ACC112 (cell line): Measurements from ENCODE around the gene ELK4.

ENCODE experiments used
- H2AFZ ChIP-seq: fragments of 200-600 bp; sonication (generic); one replicate; pipeline ENCODE4 v1.6.0; 2017; ENCODE audit warnings: antibody characterized with exemption, low read length; ENCODE audit not compliant: unreplicated experiment
- H3K27ac ChIP-seq: fragments of 200-600 bp; sonication (generic); 2 replicates; pipeline ENCODE4 v1.5.1; 2014; ENCODE audit warnings: low read depth, mild to moderate bottlenecking, antibody characterized with exemption, low read length, moderate library complexity
- H3K27me3 ChIP-seq: fragments of 200-600 bp; sonication (generic); 2 replicates; pipeline ENCODE4 v1.6.1; 2014; ENCODE audit warnings: mild to moderate bottlenecking, antibody characterized with exemption, low read length, moderate library complexity, mixed read lengths; ENCODE audit not compliant: insufficient read depth
- H3K36me3 ChIP-seq: fragments of 200-600 bp; sonication (generic); 2 replicates; pipeline ENCODE4 v1.6.1; 2016; ENCODE audit warnings: mild to moderate bottlenecking, antibody characterized with exemption, low read length, moderate library complexity, mixed read lengths; ENCODE audit not compliant: insufficient read depth
- H3K4me1 ChIP-seq: fragments of 200-600 bp; sonication (generic); one replicate; pipeline ENCODE4 v1.6.1; 2016; ENCODE audit warnings: low read length, mixed read lengths; ENCODE audit not compliant: insufficient read depth, unreplicated experiment, control insufficient read depth
- H3K4me3 ChIP-seq: fragments of 200-600 bp; sonication (generic); 2 replicates; pipeline ENCODE4 v1.5.1; 2014; ENCODE audit warnings: mild to moderate bottlenecking, low read depth, low read length
- H3K79me2 ChIP-seq: fragments of 200-600 bp; sonication (generic); one replicate; pipeline ENCODE4 v1.6.0; 2016; ENCODE audit warnings: low read length; ENCODE audit not compliant: control insufficient read depth, unreplicated experiment, insufficient read depth

Gene ELK4

GRCh38 chr1:205629751-205630150 is 2.1 kb downstream of the ELK4 start:
- Histone ChIP-seq H3K4me3 (peak overlapping the region; percentile 76), H3K36me3 (no peaks in the 10 kb centered on the region)

DNA sequence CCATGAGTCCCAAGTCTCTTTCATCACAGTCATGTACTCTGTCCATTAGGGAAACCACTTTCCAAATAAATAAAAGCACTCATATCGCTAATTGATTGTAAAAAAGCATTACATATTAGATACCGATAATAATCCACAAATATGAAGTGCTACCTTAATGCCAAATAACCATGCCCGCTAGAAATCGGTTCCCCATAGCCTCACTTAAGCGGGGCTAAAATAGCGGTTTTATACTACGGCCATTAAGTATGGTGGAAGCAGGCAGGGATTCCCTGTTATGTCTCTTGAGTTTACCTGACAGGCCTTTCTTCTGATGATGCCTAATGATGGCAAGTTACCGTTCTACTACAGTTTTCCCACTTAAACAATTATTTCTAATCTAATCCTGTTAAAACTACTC is 3.9 kb downstream of the ELK4 start:
- H3K27me3 ChIP-seq = no peaks in the 10 kb centered on the region
- H3K79me2 ChIP-seq = peaks cover 68% of the 10 kb centered on the region
- no peak overlapping the region for H2AFZ ChIP-seq
- no peaks in the 10 kb centered on the region for H3K36me3 ChIP-seq
- no peak overlapping the region for H3K4me3 ChIP-seq
- H3K27ac ChIP-seq = no peak overlapping the region
- H3K4me1 ChIP-seq = peaks cover 9% of the 10 kb centered on the region

More at GRCh38 chr1:205629751-205630150, 2.1 kb downstream of the ELK4 start:
- H2AFZ ChIP-seq = no peak overlapping the region
- H3K79me2 ChIP-seq = peaks cover 55% of the 10 kb centered on the region
- peaks cover 14% of the 10 kb centered on the region for H3K4me1 ChIP-seq
- H3K27ac ChIP-seq = peak overlapping the region; percentile 85
- H3K27me3 ChIP-seq = no peaks in the 10 kb centered on the region

GRCh38 chr1:205626216-205626615 is 5.6 kb downstream of the ELK4 start:
- no peak overlapping the region for H3K27ac ChIP-seq
- peaks cover 7% of the 10 kb centered on the region for H3K4me1 ChIP-seq
- no peaks in the 10 kb centered on the region for H3K36me3 ChIP-seq
- peaks cover 68% of the 10 kb centered on the region for H3K79me2 ChIP-seq
- H3K4me3 ChIP-seq = no peak overlapping the region
- H3K27me3 ChIP-seq = no peaks in the 10 kb centered on the region
- no peak overlapping the region for H2AFZ ChIP-seq

DNA sequence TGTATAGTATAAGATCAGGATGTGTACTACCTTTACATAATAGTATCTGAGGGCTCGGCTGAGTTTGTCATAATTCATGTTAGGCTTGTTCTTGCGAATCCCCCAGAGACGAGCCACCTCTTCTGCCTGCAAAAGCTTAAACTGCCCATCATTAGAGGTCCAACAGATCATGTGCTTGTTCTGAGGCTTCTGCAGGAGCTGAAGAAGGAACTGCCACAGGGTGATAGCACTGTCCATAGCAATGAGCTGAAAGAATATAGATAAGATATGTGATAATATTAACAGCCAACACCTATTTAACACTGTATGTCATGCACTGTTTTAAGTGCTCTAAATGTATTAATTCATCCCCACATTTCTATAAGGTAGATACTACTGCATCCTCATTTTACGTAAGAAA is 8.2 kb downstream of the ELK4 start:
- Histone ChIP-seq H3K27ac (no peak overlapping the region), H3K79me2 (peaks cover 47% of the 10 kb centered on the region), H3K4me1 (peaks cover 2% of the 10 kb centered on the region), H3K36me3 (peaks cover 15% of the 10 kb centered on the region; the same call in 1 of the 2 replicates), H2AFZ (no peak overlapping the region), H3K4me3 (no peak overlapping the region), H3K27me3 (no peaks in the 10 kb centered on the region)

DNA sequence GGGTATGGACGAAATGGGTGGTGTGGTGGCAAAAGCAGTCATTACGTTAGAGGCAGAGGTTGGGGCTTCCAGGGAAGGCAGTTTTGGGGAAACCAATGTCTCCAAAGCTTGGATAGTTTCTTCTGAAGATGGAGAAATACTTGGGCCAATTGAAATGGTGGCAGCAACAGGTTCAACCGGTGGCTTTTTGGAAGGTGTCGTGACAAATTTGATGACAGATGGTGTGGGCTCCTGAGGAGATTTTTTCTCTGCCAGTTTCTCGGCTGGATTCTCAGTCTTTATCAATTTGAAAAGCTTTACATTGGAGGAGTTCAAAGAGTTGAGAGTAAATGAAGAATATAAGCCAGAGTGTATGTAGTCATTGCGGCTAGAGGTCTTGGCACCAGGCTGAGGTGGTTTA is 11.5 kb downstream of the ELK4 start:
- Histone ChIP-seq H3K36me3 (peaks cover 15% of the 10 kb centered on the region; the same call in 1 of the 2 replicates), H3K4me3 (no peak overlapping the region), H3K27ac (no peak overlapping the region), H3K4me1 (peaks cover 2% of the 10 kb centered on the region), H2AFZ (no peak overlapping the region), H3K79me2 (peaks cover 17% of the 10 kb centered on the region), H3K27me3 (no peaks in the 10 kb centered on the region)

GRCh38 chr1:205619376-205619775 is 12.4 kb downstream of the ELK4 start:
- Histone ChIP-seq H2AFZ (no peak overlapping the region), H3K4me3 (no peak overlapping the region), H3K27me3 (no peaks in the 10 kb centered on the region), H3K79me2 (peaks cover 9% of the 10 kb centered on the region), H3K4me1 (peaks cover 2% of the 10 kb centered on the region), H3K36me3 (peaks cover 18% of the 10 kb centered on the region; the same call in 1 of the 2 replicates), H3K27ac (no peak overlapping the region)

GRCh38 chr1:205616563-205617293 is 15.1 kb downstream of the ELK4 start:
- peaks cover 25% of the 10 kb centered on the region; the same call in 1 of the 2 replicates for H3K36me3 ChIP-seq
- H3K27ac ChIP-seq = no peak overlapping the region
- H3K79me2 ChIP-seq = no peaks in the 10 kb centered on the region
- peaks cover 2% of the 10 kb centered on the region for H3K4me1 ChIP-seq
- H3K4me3 ChIP-seq = no peak overlapping the region
- H3K27me3 ChIP-seq = no peaks in the 10 kb centered on the region
- H2AFZ ChIP-seq = no peak overlapping the region

DNA sequence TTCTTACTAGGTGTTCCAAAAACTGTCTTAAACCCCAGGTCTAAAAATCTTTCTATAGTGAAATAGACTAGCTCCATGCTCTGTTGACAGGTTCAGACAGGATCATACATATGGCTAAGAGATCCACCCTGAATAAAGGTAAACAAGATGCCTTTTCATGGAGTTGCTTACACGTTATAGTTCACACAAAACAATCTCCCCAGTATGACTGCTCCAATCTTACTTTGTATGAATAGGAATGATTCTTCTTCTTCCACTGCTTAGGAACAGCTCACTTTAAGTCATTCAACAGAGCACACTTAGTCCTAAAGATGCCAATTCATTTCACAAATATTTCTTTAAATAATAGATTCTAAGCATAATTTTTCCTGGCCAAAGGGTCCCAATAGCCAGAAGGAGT is 16.0 kb downstream of the ELK4 start:
- H3K79me2 ChIP-seq = peaks cover 5% of the 10 kb centered on the region
- no peak overlapping the region for H3K4me3 ChIP-seq
- peaks cover 6% of the 10 kb centered on the region for H3K4me1 ChIP-seq
- no peaks in the 10 kb centered on the region for H3K27me3 ChIP-seq
- H3K36me3 ChIP-seq = peaks cover 25% of the 10 kb centered on the region; the same call in 1 of the 2 replicates
- no peak overlapping the region for H3K27ac ChIP-seq
- no peak overlapping the region for H2AFZ ChIP-seq

DNA sequence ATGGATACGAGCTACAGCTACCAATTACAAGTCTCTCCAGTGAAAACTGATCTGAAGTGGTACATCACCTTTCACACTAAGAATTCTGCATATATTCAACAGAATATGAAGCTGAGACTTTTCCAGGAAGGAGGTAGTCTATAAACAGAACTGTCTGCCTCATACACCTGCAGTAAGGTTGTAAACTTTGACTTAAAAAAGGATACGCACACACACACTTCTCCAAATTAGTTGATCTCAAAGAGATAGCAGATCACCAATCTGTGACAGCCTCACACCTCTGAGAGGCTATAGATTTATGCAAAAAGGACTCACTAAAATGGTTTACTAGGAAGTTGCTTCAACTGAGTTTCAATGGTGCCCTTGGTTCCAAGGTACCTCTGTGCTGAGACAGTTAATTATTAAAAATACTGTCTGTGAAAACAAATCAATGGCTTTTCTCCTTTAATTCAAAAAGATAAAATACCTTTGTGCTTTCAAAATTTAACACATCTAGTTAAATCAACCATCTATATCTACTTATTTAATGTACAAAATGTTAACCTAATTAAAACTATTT is 17.9 kb downstream of the ELK4 start:
- Histone ChIP-seq H3K27me3 (no peaks in the 10 kb centered on the region), H2AFZ (no peak overlapping the region), H3K79me2 (peaks cover 7% of the 10 kb centered on the region), H3K4me1 (peaks cover 17% of the 10 kb centered on the region), H3K27ac (no peak overlapping the region), H3K36me3 (peaks cover 11% of the 10 kb centered on the region; the same call in 1 of the 2 replicates), H3K4me3 (no peak overlapping the region)

DNA sequence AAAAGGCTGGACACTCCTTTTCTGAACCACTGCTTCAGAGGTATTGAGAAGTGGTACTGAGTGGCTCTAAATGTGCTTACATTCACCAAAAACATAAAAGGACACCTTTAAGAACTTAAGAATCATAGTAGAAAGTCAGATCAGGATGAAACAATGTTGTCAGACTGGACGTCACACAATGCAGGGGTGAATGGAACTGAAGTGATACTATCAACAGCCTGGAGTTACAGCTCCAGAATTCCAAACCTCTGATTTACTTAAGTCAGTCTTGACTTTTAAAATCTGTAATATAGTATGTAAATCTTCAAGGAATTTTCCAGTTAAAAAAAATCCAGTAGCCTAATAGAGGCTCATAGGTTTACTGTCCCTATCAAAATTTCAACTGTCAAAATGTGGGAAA is 19.3 kb downstream of the ELK4 start:
- Histone ChIP-seq H3K79me2 (peaks cover 7% of the 10 kb centered on the region), H3K27ac (no peak overlapping the region), H3K4me1 (peaks cover 17% of the 10 kb centered on the region), H3K36me3 (peaks cover 11% of the 10 kb centered on the region; the same call in 1 of the 2 replicates), H3K27me3 (no peaks in the 10 kb centered on the region), H2AFZ (no peak overlapping the region), H3K4me3 (no peak overlapping the region)

DNA sequence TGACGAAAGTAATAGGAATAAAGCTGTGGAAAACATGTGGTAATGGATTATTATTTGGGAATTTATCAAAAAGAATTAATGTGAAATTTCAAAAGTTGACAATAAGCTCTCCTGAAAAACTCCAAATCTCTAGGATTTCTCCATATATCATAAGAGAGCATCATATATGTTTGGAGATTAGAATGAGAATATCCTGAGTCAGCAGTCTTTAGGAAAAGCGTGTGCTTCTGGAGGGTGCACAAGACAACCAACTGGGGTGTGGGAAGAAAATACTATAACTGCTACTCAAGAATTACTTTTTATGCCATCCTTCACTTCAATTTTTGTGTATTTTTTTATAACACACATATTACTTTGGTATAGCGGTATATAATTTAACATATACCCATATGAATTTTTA is 19.7 kb downstream of the ELK4 start:
- no peak overlapping the region for H2AFZ ChIP-seq
- H3K27ac ChIP-seq = no peak overlapping the region
- H3K79me2 ChIP-seq = peaks cover 7% of the 10 kb centered on the region
- H3K36me3 ChIP-seq = peaks cover 11% of the 10 kb centered on the region; the same call in 1 of the 2 replicates
- no peaks in the 10 kb centered on the region for H3K27me3 ChIP-seq
- no peak overlapping the region for H3K4me3 ChIP-seq
- peaks cover 17% of the 10 kb centered on the region for H3K4me1 ChIP-seq
